NB4 (cell line): ENCODE measurements around the gene GALNT2.

Experiments used
- CTCF ChIP-seq: IDR thresholded peaks from one replicate; pipeline ENCODE4 v1.5.1; 2012; ENCODE audit warnings: low read depth, low read length
- MAX ChIP-seq: IDR thresholded peaks from 2 replicates; pipeline ENCODE4 v1.6.1; 2011; ENCODE audit warnings: low read depth, low read length
- MYC ChIP-seq: IDR thresholded peaks from 2 replicates; pipeline ENCODE4 v1.6.1; 2011; ENCODE audit warnings: low read depth, low read length
- POLR2A ChIP-seq: IDR thresholded peaks from 2 replicates; pipeline ENCODE4 v1.6.1; 2011; ENCODE audit warnings: mild to moderate bottlenecking; ENCODE audit not compliant: insufficient read length; ENCODE audit errors: extremely low read depth

- TF ChIP-seq CTCF (no peak), MAX (no peak), POLR2A (no peak), MYC (no peak)
Observed at GRCh38 chr1:230077011-230077410, 10.0 kb downstream of the GALNT2 start.
